KBM-7 (cell line): ENCODE results near the gene TNFAIP1.
A peak's percentile ranks its signal among the peaks of the same experiment; 100 is the strongest.

Source experiments
- DNase-seq: peaks from one replicate; pipeline ENCODE4 v3.0.0-alpha.2; 2015
- in situ Hi-C: fragments of 300-500 bp; cut with MboI; formaldehyde crosslinking; loops from 2 replicates; pipeline ENCODE4 v1.14.3; 2020; ENCODE audit warnings: low sequenced_read_pairs, low pct_unique_long_range_greater_than_20kb, mixed read lengths

The TNFAIP1 gene

GRCh38 chr17:28341516-28341915 lies 6.0 kb downstream of the TNFAIP1 start:
- in situ Hi-C loops = no loop called here
- DNase-seq = no peak

- in situ Hi-C loops = no loop called here
- DNase-seq = no peak
Measured at GRCh38 chr17:28342313-28342712, 6.8 kb downstream of the TNFAIP1 start.

GRCh38 chr17:28343491-28343932 lies 8.0 kb downstream of the TNFAIP1 start:
- DNase-seq = no peak
- in situ Hi-C loops = no loop called here

- in situ Hi-C loops = no loop called here
- DNase-seq = no peak
Measured at GRCh38 chr17:28344011-28344410, 8.4 kb downstream of the TNFAIP1 start.

GRCh38 chr17:28344435-28344901 lies 8.9 kb downstream of the TNFAIP1 start:
- DNase-seq = no peak
- in situ Hi-C loops = no loop called here

- in situ Hi-C loops = no loop called here
- DNase-seq = no peak
Measured at GRCh38 chr17:28345419-28346198, 10.0 kb downstream of the TNFAIP1 start.

GRCh38 chr17:28346199-28346580 lies 10.6 kb downstream of the TNFAIP1 start:
- in situ Hi-C loops = no loop called here
- no peak for DNase-seq

GRCh38 chr17:28346746-28347246 lies 11.2 kb downstream of the TNFAIP1 start:
- in situ Hi-C loops = no loop called here
- no peak for DNase-seq

- no peak for DNase-seq
- in situ Hi-C loops = no loop called here
Measured at GRCh38 chr17:28347261-28347891, 11.8 kb downstream of the TNFAIP1 start.

GRCh38 chr17:28348979-28349378 lies 13.4 kb downstream of the TNFAIP1 start:
- DNase-seq = no peak
- in situ Hi-C loops = no loop called here

- in situ Hi-C loops = no loop called here
- DNase-seq = no peak
Measured at GRCh38 chr17:28350271-28350670, 14.7 kb downstream of the TNFAIP1 start.

GRCh38 chr17:28357061-28357900 lies 21.7 kb downstream of the TNFAIP1 start, which contains the start of gene POLDIP2:
Gene POLDIP2, minus strand, starts transcription at chr17:28357527. Its CDS starts 79 bp downstream, at chr17:28357448.
- DNase-seq = peak; percentile 93
- in situ Hi-C loops = no loop called here

- in situ Hi-C loops = no loop called here
Measured at GRCh38 chr17:28357901-28358197, 22.3 kb downstream of the TNFAIP1 start.

GRCh38 chr17:28363186-28363585 lies 27.6 kb downstream of the TNFAIP1 start:
- in situ Hi-C loops = no loop called here

More at GRCh38 chr17:28357901-28358197, 22.3 kb downstream of the TNFAIP1 start:
- no peak for DNase-seq

GRCh38 chr17:28363776-28364650 lies 28.5 kb downstream of the TNFAIP1 start:
- in situ Hi-C loops = no loop called here
- DNase-seq = no peak

More at GRCh38 chr17:28363186-28363585, 27.6 kb downstream of the TNFAIP1 start:
- DNase-seq = no peak

GRCh38 chr17:28364665-28365363 lies 29.3 kb downstream of the TNFAIP1 start, which contains the start of gene SEBOX:
Gene SEBOX, minus strand, starts transcription at chr17:28365199. Its CDS starts 48 bp downstream, at chr17:28365151.
- in situ Hi-C loops = no loop called here
- DNase-seq = no peak

GRCh38 chr17:28365487-28365886 lies 29.9 kb downstream of the TNFAIP1 start:
- in situ Hi-C loops = no loop called here
- DNase-seq = no peak

GRCh38 chr17:28366605-28367004 lies 31.0 kb downstream of the TNFAIP1 start:
- in situ Hi-C loops = no loop called here
- no peak for DNase-seq
